H9 (cell line): ENCODE data around the gene CERS4. TPM values are rescaled to one million over a fixed set of nuclear protein-coding genes. Genes with fewer than 3 reads are reported as not detected.
"Not testable (repeated sequence)": the region's sequence is repeated elsewhere in the genome, so short reads cannot be mapped to it uniquely, and the experiment has no call there.

Source experiments
- DNase-seq: peaks from one replicate; pipeline ENCODE4 v3.0.0-alpha.2; 2017
- H2AFZ ChIP-seq: one replicate; pipeline ENCODE4 v1.6.1; 2013; ENCODE audit warnings: mild to moderate bottlenecking, low read length, control low read depth, moderate library complexity
- H2AK5ac ChIP-seq: 2 replicates; pipeline ENCODE4 v1.6.1; 2013; ENCODE audit warnings: low read length, control low read depth, mixed read lengths; ENCODE audit not compliant: insufficient read length
- H2BK120ac ChIP-seq: one replicate; pipeline ENCODE4 v1.6.1; 2013; ENCODE audit warnings: low read depth, mild to moderate bottlenecking, low read length, control low read depth, inconsistent platforms; ENCODE audit not compliant: poor library complexity, severe bottlenecking
- H2BK12ac ChIP-seq: 2 replicates; pipeline ENCODE4 v1.6.1; 2013; ENCODE audit warnings: low read length, control low read depth, mixed read lengths, low read depth; ENCODE audit not compliant: insufficient read length
- H2BK15ac ChIP-seq: 2 replicates; pipeline ENCODE4 v1.6.1; 2013; ENCODE audit warnings: low read depth, low read length, control low read depth
- H2BK20ac ChIP-seq: one replicate; pipeline ENCODE4 v1.6.1; 2013; ENCODE audit warnings: low read depth, mild to moderate bottlenecking, low read length, control low read depth, inconsistent platforms; ENCODE audit not compliant: poor library complexity, severe bottlenecking
- H2BK5ac ChIP-seq: 2 replicates; pipeline ENCODE4 v1.6.1; 2013; ENCODE audit warnings: low read length, control low read depth, mixed read lengths; ENCODE audit not compliant: insufficient read length
- H3K14ac ChIP-seq: 2 replicates; pipeline ENCODE4 v1.6.1; 2013; ENCODE audit warnings: low read length, control low read depth; ENCODE audit not compliant: insufficient read depth
- H3K18ac ChIP-seq: 2 replicates; pipeline ENCODE4 v1.6.1; 2013; ENCODE audit warnings: low read depth, mild to moderate bottlenecking, mixed read lengths, low read length, control low read depth; ENCODE audit not compliant: insufficient read length
- H3K23ac ChIP-seq: 2 replicates; pipeline ENCODE4 v1.6.1; 2013; ENCODE audit warnings: low read length, control low read depth, mixed read lengths, low read depth; ENCODE audit not compliant: insufficient read length
- H3K23me2 ChIP-seq: 2 replicates; pipeline ENCODE4 v1.6.1; 2013; ENCODE audit warnings: low read depth, mild to moderate bottlenecking, mixed read lengths, low read length, control low read depth; ENCODE audit not compliant: insufficient read length, poor library complexity, severe bottlenecking
- H3K27ac ChIP-seq: 2 replicates; pipeline ENCODE4 v1.5.1; 2013; ENCODE audit warnings: low read length, control low read depth, mixed read lengths, low read depth; ENCODE audit not compliant: insufficient read length
- H3K27me3 ChIP-seq: 2 replicates; pipeline ENCODE4 v1.6.1; 2013; ENCODE audit warnings: low read length, control low read depth, inconsistent platforms; ENCODE audit not compliant: insufficient read depth
- H3K4ac ChIP-seq: 2 replicates; pipeline ENCODE4 v1.6.1; 2013; ENCODE audit warnings: low read depth, mild to moderate bottlenecking, control low read depth, inconsistent platforms, low read length, moderate library complexity
- H3K4me1 ChIP-seq: 2 replicates; pipeline ENCODE4 v1.6.1; 2013; ENCODE audit warnings: low read length, control low read depth, inconsistent platforms; ENCODE audit not compliant: insufficient read depth
- H3K4me2 ChIP-seq: 2 replicates; pipeline ENCODE4 v1.6.1; 2013; ENCODE audit warnings: low read length, control low read depth, mixed read lengths; ENCODE audit not compliant: insufficient read length, insufficient read depth
- H3K56ac ChIP-seq: 2 replicates; pipeline ENCODE4 v1.6.1; 2013; ENCODE audit warnings: low read depth, mild to moderate bottlenecking, mixed read lengths, low read length, control low read depth; ENCODE audit not compliant: insufficient read length
- H3K79me1 ChIP-seq: 2 replicates; pipeline ENCODE4 v1.6.1; 2013; ENCODE audit warnings: low read depth, mild to moderate bottlenecking, moderate library complexity, low read length, control low read depth, inconsistent platforms; ENCODE audit not compliant: insufficient read depth, poor library complexity, severe bottlenecking
- H3K79me2 ChIP-seq: 2 replicates; pipeline ENCODE4 v1.6.1; 2013; ENCODE audit warnings: low read length, control low read depth, inconsistent platforms; ENCODE audit not compliant: insufficient read depth
- H3K9ac ChIP-seq: 2 replicates; pipeline ENCODE4 v1.6.1; 2013; ENCODE audit warnings: low read length, control low read depth, mixed read lengths; ENCODE audit not compliant: insufficient read length; ENCODE audit errors: extremely low read depth
- H3K9me3 ChIP-seq: one replicate; pipeline ENCODE4 v1.6.1; 2013; ENCODE audit warnings: low read depth, low read length, inconsistent platforms; ENCODE audit not compliant: control insufficient read depth
- H3T11ph ChIP-seq: one replicate; pipeline ENCODE4 v1.6.1; 2013; ENCODE audit warnings: mild to moderate bottlenecking, low read length, control low read depth, inconsistent platforms
- H4K20me1 ChIP-seq: one replicate; pipeline ENCODE4 v1.6.1; 2013; ENCODE audit not compliant: control insufficient read depth, insufficient read length, insufficient read depth
- H4K5ac ChIP-seq: 2 replicates; pipeline ENCODE4 v1.6.1; 2013; ENCODE audit warnings: low read depth, mild to moderate bottlenecking, mixed read lengths, low read length, control low read depth; ENCODE audit not compliant: insufficient read length
- H4K8ac ChIP-seq: replicated peaks from 2 replicates; pipeline ENCODE4 v1.6.1; 2013; ENCODE audit warnings: low read length, control low read depth, mixed read lengths, low read depth; ENCODE audit not compliant: insufficient read length
- H4K91ac ChIP-seq: 2 replicates; pipeline ENCODE4 v1.6.1; 2013; ENCODE audit warnings: low read depth, mild to moderate bottlenecking, moderate library complexity, mixed read lengths, low read length, control low read depth; ENCODE audit not compliant: insufficient read length
- H3K27ac Mint-ChIP-seq, 3 experiments: 2 replicates in 2 of 3; 3 replicates in 1 of 3; pipeline ENCODE4 v1.8.0; 2020 to 2021; ENCODE audit warnings: mixed read lengths in 3 of 3, mild to moderate bottlenecking in 1 of 3, moderate library complexity in 1 of 3
- H3K27me3 Mint-ChIP-seq: 2 replicates; pipeline ENCODE4 v1.8.0; 2021; ENCODE audit warnings: low read depth, mild to moderate bottlenecking, moderate library complexity, mixed read lengths
- H3K36me3 Mint-ChIP-seq, 3 experiments: 2 replicates in 2 of 3; 3 replicates in 1 of 3; pipeline ENCODE4 v1.8.0; 2020 to 2021; ENCODE audit warnings: low read depth in 3 of 3, mixed read lengths in 3 of 3; ENCODE audit not compliant: insufficient read depth in 1 of 3
- H3K4me1 Mint-ChIP-seq, 2 experiments: 2 replicates each; pipeline ENCODE4 v1.8.0; 2020; ENCODE audit warnings: mixed read lengths in 2 of 2
- H3K4me3 Mint-ChIP-seq, 2 experiments: 2 replicates in 1 of 2; 3 replicates in 1 of 2; pipeline ENCODE4 v1.8.0; 2020 to 2021; ENCODE audit warnings: mild to moderate bottlenecking in 2 of 2, mixed read lengths in 2 of 2, moderate library complexity in 1 of 2
- H3K9me3 Mint-ChIP-seq, 2 experiments: 2 replicates in 1 of 2; 3 replicates in 1 of 2; pipeline ENCODE4 v1.8.0; 2020; ENCODE audit warnings: mild to moderate bottlenecking in 2 of 2, mixed read lengths in 2 of 2, moderate library complexity in 1 of 2
- CTCF ChIP-seq: fragments of 200-600 bp; sonication (generic); conservative IDR thresholded peaks from 3 replicates; pipeline ENCODE4 v1.8.0; 2021; ENCODE audit warnings: antibody characterized with exemption, mild to moderate bottlenecking
- WGBS: extraction: QIAGEN DNeasy Blood & Tissue Kit; methylation state at CpG from one replicate; pipeline ENCODE4 v1.1.7; 2013; ENCODE audit warnings: missing lambda C conversion rate, low lambda C conversion rate, mixed read lengths; ENCODE audit not compliant: insufficient read length; ENCODE audit errors: extremely low coverage; 5-methylcytosine and 5-hydroxymethylcytosine counted together
- total RNA-seq: library from RNA; stranded (reverse); gene quantifications from 2 replicates; pipeline ENCODE4 v1.2.1, GENCODE V29; 2021

CERS4 gene
- total RNA-seq, 1 experiment from 2014 or later: 62.6 TPM

- Histone ChIP-seq H2BK120ac (no peak overlapping the region), H3K14ac (no peak overlapping the region), H2BK15ac (0 out of 2 replicates have a peak overlapping the region, but pooled peaks have one; percentile 62), H2BK5ac (no peak overlapping the region), H3K56ac (no peak overlapping the region), H3K4me2 (no peak overlapping the region), H3K9ac (no peak overlapping the region), H3K23ac (no peak overlapping the region), H4K91ac (no peak overlapping the region), H3T11ph (no peak overlapping the region), H2AFZ (no peak overlapping the region), H3K18ac (no peak overlapping the region), H3K27ac (no peak overlapping the region), H3K23me2 (no peaks in the 10 kb centered on the region), H3K4ac (no peak overlapping the region), H3K9me3 (no peaks in the 10 kb centered on the region), H2AK5ac (no peak overlapping the region), H3K27me3 (no peaks in the 10 kb centered on the region), H3K4me1 (no peaks in the 10 kb centered on the region), H4K8ac (no peak overlapping the region), H2BK12ac (no peak overlapping the region), H3K79me2 (peaks cover 8% of the 10 kb centered on the region; the same call in 1 of the 2 replicates), H4K20me1 (peaks cover 2% of the 10 kb centered on the region), H2BK20ac (no peak overlapping the region), H4K5ac (no peak overlapping the region), H3K79me1 (peaks cover 5% of the 10 kb centered on the region)
- no CpG with 5 or more reads among the region's 6 CpGs for WGBS
- H3K27ac Mint-ChIP-seq: peak overlapping the region in 2 of 3 experiments; percentile 72 to 91; a peak in 4 of 7 replicates
- no peaks in the 10 kb centered on the region for H3K27me3 Mint-ChIP-seq
- H3K9me3 Mint-ChIP-seq: no peaks in the 10 kb centered on the region
- TF ChIP-seq CTCF: no peak
- H3K36me3 Mint-ChIP-seq: peaks cover 6 to 22% (median 10%) of the 10 kb centered on the region in 3 experiments; a peak in 6 of 7 replicates
- H3K4me3 Mint-ChIP-seq: no peak overlapping the region
- DNase-seq: no peak
- H3K4me1 Mint-ChIP-seq: peaks cover 0 to 9% of the 10 kb centered on the region in 2 experiments; a peak in 3 of 4 replicates
Measured at GRCh38 chr19:8221161-8221560, 12.0 kb downstream of the CERS4 start.

DNA sequence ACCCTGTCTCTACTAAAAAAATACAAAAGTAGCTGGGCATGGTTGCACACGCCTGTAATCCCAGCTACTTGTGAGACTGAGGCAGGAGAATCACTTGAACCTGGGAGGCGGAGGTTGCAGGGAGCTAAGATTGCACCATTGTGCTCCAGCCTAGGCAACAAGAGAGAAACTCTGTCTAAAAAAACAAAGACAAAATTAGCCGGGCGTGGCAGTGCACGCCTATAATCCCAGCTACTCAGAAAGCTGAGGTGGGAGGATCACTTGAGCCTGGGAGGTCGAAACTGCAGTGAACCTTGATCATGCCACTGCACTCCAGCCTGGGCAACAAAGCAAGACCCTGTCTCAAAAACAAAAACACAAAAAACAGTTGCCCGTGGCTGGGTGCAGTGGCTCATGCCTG lies 14.3 kb downstream of the CERS4 start:
- not testable (repeated sequence) for H3K14ac ChIP-seq, H3K27me3 ChIP-seq, H3K18ac ChIP-seq, H3K4me1 Mint-ChIP-seq, H3K23ac ChIP-seq, H2BK5ac ChIP-seq, H3T11ph ChIP-seq, H3K9ac ChIP-seq, H3K79me1 ChIP-seq, H4K8ac ChIP-seq, H2AFZ ChIP-seq, H2BK15ac ChIP-seq, H3K79me2 ChIP-seq, H2AK5ac ChIP-seq, H2BK12ac ChIP-seq, H2BK20ac ChIP-seq, H3K4me2 ChIP-seq, H3K4ac ChIP-seq, H3K23me2 ChIP-seq, H3K27ac ChIP-seq, H3K4me3 Mint-ChIP-seq, DNase-seq, H3K27me3 Mint-ChIP-seq, H4K5ac ChIP-seq, H3K56ac ChIP-seq, H3K4me1 ChIP-seq, H4K91ac ChIP-seq, H4K20me1 ChIP-seq, H3K9me3 ChIP-seq, H3K9me3 Mint-ChIP-seq, H2BK120ac ChIP-seq
- Mint-ChIP-seq H3K27ac (0 out of 7 replicates have a peak overlapping the region, but pooled peaks of 1 of the 3 experiments have one; percentile 40), H3K36me3 (peaks cover 8 to 21% (median 9%) of the 10 kb centered on the region in 3 experiments; a peak in 6 of 7 replicates)
- WGBS: no CpG with 5 or more reads among the region's 7 CpGs
